GM12801 (cell line): ENCODE data around the gene TFDP2.

Experiments
- CTCF ChIP-seq: IDR thresholded peaks from one replicate; pipeline ENCODE4 v1.5.1; 2011; ENCODE audit warnings: control low read depth; ENCODE audit not compliant: insufficient read length; ENCODE audit errors: extremely low read depth

Gene TFDP2

GRCh38 chr3:142117056-142117851 is 32.1 kb downstream of the TFDP2 start:
- TF ChIP-seq CTCF = no peak

- TF ChIP-seq CTCF = no peak
These were observed 33.3 kb downstream of the TFDP2 start for GRCh38 chr3:142115867-142116668.

GRCh38 chr3:142112601-142113000 is 36.7 kb downstream of the TFDP2 start:
- TF ChIP-seq CTCF = no peak

GRCh38 chr3:142106548-142106947 is 42.8 kb downstream of the TFDP2 start:
- no peak for TF ChIP-seq CTCF

- no peak for TF ChIP-seq CTCF
These were observed 43.4 kb downstream of the TFDP2 start for GRCh38 chr3:142105991-142106390.

GRCh38 chr3:142104763-142105162 is 44.6 kb downstream of the TFDP2 start:
- no peak for TF ChIP-seq CTCF

- no peak for TF ChIP-seq CTCF
These were observed 50.4 kb downstream of the TFDP2 start for GRCh38 chr3:142098964-142099363.
